A673 (cell line): ENCODE measurements around the gene YIPF7. TPM values are rescaled to one million over a fixed set of nuclear protein-coding genes. Genes with fewer than 3 reads are reported as not detected.

Experiments used
- BruUV-seq: library from RNA; stranded (reverse); fragments of 400-500 nt; replicated peaks from 2 replicates; lab custom pipeline; 2021; lab: Mats Ljungman, UMichigan
- CTCF ChIA-PET: fragments of 300-600 bp; sonication (Branson Sonifier 250); formaldehyde crosslinking; loops from one replicate; lab custom pipeline; 2022; ENCODE audit warnings: antibody characterized with exemption; lab: Charles Lee
- POLR2A ChIA-PET: fragments of 300-600 bp; sonication (Branson Sonifier 250); formaldehyde crosslinking; loops from one replicate; lab custom pipeline; 2022; ENCODE audit warnings: antibody characterized with exemption; ENCODE audit not compliant: low non-redundant PET; lab: Charles Lee
- DNase-seq: peaks from one replicate; pipeline ENCODE4 v3.0.0-alpha.2; 2015; ENCODE audit warnings: low spot score
- H3K27ac ChIP-seq: fragments of 200-600 bp; sonication (generic); 2 replicates; pipeline ENCODE4 v1.5.1; 2016; ENCODE audit warnings: mixed run types, low read depth, mild to moderate bottlenecking, mixed read lengths, antibody characterized with exemption, low read length; ENCODE audit not compliant: poor library complexity, severe bottlenecking
- H3K27me3 ChIP-seq: fragments of 200-600 bp; sonication (generic); replicated peaks from 2 replicates; pipeline ENCODE4 v1.6.1; 2017; ENCODE audit warnings: mixed run types, low read depth, mild to moderate bottlenecking, mixed read lengths, antibody characterized with exemption, low read length; ENCODE audit not compliant: insufficient read depth, poor library complexity
- H3K36me3 ChIP-seq: fragments of 200-600 bp; sonication (generic); 2 replicates; pipeline ENCODE4 v1.6.1; 2016; ENCODE audit warnings: mixed run types, mild to moderate bottlenecking, mixed read lengths, antibody characterized with exemption, low read length; ENCODE audit not compliant: insufficient read depth, poor library complexity, severe bottlenecking
- H3K4me1 ChIP-seq: fragments of 200-600 bp; sonication (generic); 2 replicates; pipeline ENCODE4 v1.6.1; 2017; ENCODE audit warnings: mixed run types, mild to moderate bottlenecking, mixed read lengths, antibody characterized with exemption, low read length; ENCODE audit not compliant: insufficient read depth, poor library complexity, severe bottlenecking
- H3K4me3 ChIP-seq: fragments of 200-600 bp; sonication (generic); 2 replicates; pipeline ENCODE4 v1.5.1; 2016; ENCODE audit warnings: low read depth, mixed run types, mild to moderate bottlenecking, mixed read lengths, low read length; ENCODE audit not compliant: poor library complexity, severe bottlenecking
- H3K9me3 ChIP-seq: fragments of 200-600 bp; sonication (generic); 2 replicates; pipeline ENCODE4 v1.6.1; 2016; ENCODE audit warnings: mixed run types, low read depth, mild to moderate bottlenecking, mixed read lengths, antibody characterized with exemption, low read length; ENCODE audit not compliant: poor library complexity, severe bottlenecking
- CTCF ChIP-seq: fragments of 300-800, 200-600 bp; sonication (generic); conservative IDR thresholded peaks from 2 replicates; pipeline ENCODE4 v1.5.1; 2017; ENCODE audit warnings: low read depth, mild to moderate bottlenecking, antibody characterized with exemption, low read length, moderate library complexity, mixed read lengths
- EZH2 ChIP-seq: fragments of 200-600 bp; sonication (generic); IDR thresholded peaks from 2 replicates; pipeline ENCODE4 v1.6.1; 2017; ENCODE audit warnings: borderline replicate concordance, low read depth, mild to moderate bottlenecking, mixed read lengths, antibody characterized with exemption, low read length; ENCODE audit not compliant: poor library complexity, severe bottlenecking
- intact Hi-C: fragments of 100-400 bp; cut with micrococcal nuclease; formaldehyde crosslinking; loops from one replicate; pipeline ENCODE4 v1.10.0; 2022; ENCODE audit not compliant: unreplicated experiment
- total RNA-seq: library from RNA; stranded (reverse); gene quantifications from 2 replicates; pipeline ENCODE4 v1.2.3, GENCODE V29; 2021

Gene YIPF7
- total RNA-seq, 1 experiment from 2014 or later, result not detected

- BruUV-seq, result no TSS peak
- H3K27me3 ChIP-seq, result no peaks in the 10 kb centered on the region
- ChIA-PET POLR2A (no interaction called here), CTCF (no interaction called here)
- TF ChIP-seq CTCF (no peak), EZH2 (no peak)
- H3K36me3 ChIP-seq, result no peaks in the 10 kb centered on the region
- no peaks in the 10 kb centered on the region for H3K9me3 ChIP-seq
- intact Hi-C loops, result no loop called here
- DNase-seq, result no peak
- H3K4me1 ChIP-seq, result peaks cover 14% of the 10 kb centered on the region
- no peak overlapping the region for H3K4me3 ChIP-seq
- no peak overlapping the region for H3K27ac ChIP-seq
These were observed 23.9 kb upstream of the YIPF7 start for GRCh38 chr4:44675366-44675765.

- Histone ChIP-seq H3K4me1 (peaks cover 5% of the 10 kb centered on the region), H3K27ac (no peak overlapping the region), H3K36me3 (no peaks in the 10 kb centered on the region), H3K4me3 (no peak overlapping the region), H3K27me3 (no peaks in the 10 kb centered on the region), H3K9me3 (no peaks in the 10 kb centered on the region)
- peak; percentile 14 for DNase-seq
- intact Hi-C loops, result no loop called here
- TF ChIP-seq EZH2, result no peak
- TF ChIP-seq CTCF, result peak; percentile 38; the same call in 1 of the 2 replicates
- ChIA-PET POLR2A (no interaction called here), CTCF (no interaction called here)
- BruUV-seq, result no TSS peak
These were observed 23.0 kb upstream of the YIPF7 start for GRCh38 chr4:44674471-44674870.

- ChIA-PET CTCF (no interaction called here), POLR2A (no interaction called here)
- TF ChIP-seq EZH2, result no peak
- TF ChIP-seq CTCF, result no peak
- no peaks in the 10 kb centered on the region for H3K9me3 ChIP-seq
- DNase-seq, result no peak
- no peaks in the 10 kb centered on the region for H3K4me1 ChIP-seq
- no peak overlapping the region for H3K27ac ChIP-seq
- H3K36me3 ChIP-seq, result no peaks in the 10 kb centered on the region
- BruUV-seq, result no TSS peak
- intact Hi-C loops, result no loop called here
- H3K4me3 ChIP-seq, result no peak overlapping the region
- no peaks in the 10 kb centered on the region for H3K27me3 ChIP-seq
These were observed 20.2 kb upstream of the YIPF7 start for GRCh38 chr4:44671636-44672035.
